Progenitor cell of endocrine pancreas (in vitro differentiated cells): ENCODE results near the gene DENND1A. TPM values are rescaled to one million over a fixed set of nuclear protein-coding genes. Genes with fewer than 3 reads are reported as not detected.
"Not testable (repeated sequence)": the region's sequence is repeated elsewhere in the genome, so short reads cannot be mapped to it uniquely, and the experiment has no call there.

Source experiments
- DNase-seq: peaks from one replicate; pipeline ENCODE4 v3.0.0; 2021; ENCODE audit warnings: low spot score; ENCODE audit not compliant: unreplicated experiment
- H3K27ac Mint-ChIP-seq: 2 replicates; pipeline ENCODE4 v1.8.0; 2021; ENCODE audit warnings: mild to moderate bottlenecking, moderate library complexity, mixed read lengths
- H3K27me3 Mint-ChIP-seq: 2 replicates; pipeline ENCODE4 v1.8.0; 2021; ENCODE audit warnings: mixed read lengths
- H3K36me3 Mint-ChIP-seq: 2 replicates; pipeline ENCODE4 v1.8.0; 2022; ENCODE audit warnings: mixed read lengths; ENCODE audit not compliant: insufficient read depth
- H3K4me1 Mint-ChIP-seq: 2 replicates; pipeline ENCODE4 v1.8.0; 2021; ENCODE audit warnings: low read depth, mixed read lengths
- H3K4me3 Mint-ChIP-seq: 2 replicates; pipeline ENCODE4 v1.8.0; 2021; ENCODE audit warnings: low read depth, mild to moderate bottlenecking, moderate library complexity, mixed read lengths
- H3K9me3 Mint-ChIP-seq: 2 replicates; pipeline ENCODE4 v1.8.0; 2021; ENCODE audit warnings: low read depth, mixed read lengths
- total RNA-seq: library from RNA; stranded (reverse); gene quantifications from 2 replicates; pipeline ENCODE4 v1.2.1, GENCODE V29; 2021
- TF ChIP-seq, protein P1 (sequence below): fragments of 200-600 bp; sonication (generic); IDR thresholded peaks from one replicate; pipeline ENCODE4 v1.5.0; 2021; ENCODE audit warnings: antibody characterized with exemption, mild to moderate bottlenecking; ENCODE audit not compliant: unreplicated experiment

Gene DENND1A
- total RNA-seq, 1 donor from 2014 or later, result 20.1 TPM

DNA sequence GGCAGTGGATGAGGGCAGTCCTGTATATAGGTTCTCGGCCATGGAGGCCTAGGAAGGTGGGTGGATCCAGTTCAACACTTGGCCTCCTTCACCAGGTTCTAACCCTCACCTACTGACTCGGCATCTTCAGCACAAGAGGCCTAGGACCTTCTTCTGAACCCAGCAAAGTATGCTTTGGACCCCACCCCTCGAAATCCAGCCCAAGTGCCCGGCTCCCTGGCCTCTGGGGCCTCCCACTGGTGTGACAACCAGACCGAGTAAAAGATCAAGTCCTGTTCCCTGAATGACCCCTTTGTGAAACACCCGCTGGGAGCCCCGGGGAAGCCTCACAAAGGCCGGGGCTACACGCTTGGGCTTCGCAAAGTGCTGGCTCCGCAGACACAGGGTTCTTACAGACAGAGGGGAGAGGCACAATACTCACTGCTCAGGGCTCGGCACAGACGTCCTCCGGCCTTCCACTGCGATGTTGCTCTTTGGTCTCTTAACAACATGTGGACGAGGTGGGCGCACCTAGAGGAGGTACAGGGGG lies 526.9 kb downstream of the DENND1A start:
- H3K27me3 Mint-ChIP-seq, result peaks cover 21% of the 10 kb centered on the region
- H3K36me3 Mint-ChIP-seq, result no peaks in the 10 kb centered on the region
- no peak overlapping the region for H3K27ac Mint-ChIP-seq
- H3K4me3 Mint-ChIP-seq, result no peak overlapping the region
- no peak for DNase-seq
- peaks cover 8% of the 10 kb centered on the region for H3K4me1 Mint-ChIP-seq
- TF ChIP-seq, protein P1, sequence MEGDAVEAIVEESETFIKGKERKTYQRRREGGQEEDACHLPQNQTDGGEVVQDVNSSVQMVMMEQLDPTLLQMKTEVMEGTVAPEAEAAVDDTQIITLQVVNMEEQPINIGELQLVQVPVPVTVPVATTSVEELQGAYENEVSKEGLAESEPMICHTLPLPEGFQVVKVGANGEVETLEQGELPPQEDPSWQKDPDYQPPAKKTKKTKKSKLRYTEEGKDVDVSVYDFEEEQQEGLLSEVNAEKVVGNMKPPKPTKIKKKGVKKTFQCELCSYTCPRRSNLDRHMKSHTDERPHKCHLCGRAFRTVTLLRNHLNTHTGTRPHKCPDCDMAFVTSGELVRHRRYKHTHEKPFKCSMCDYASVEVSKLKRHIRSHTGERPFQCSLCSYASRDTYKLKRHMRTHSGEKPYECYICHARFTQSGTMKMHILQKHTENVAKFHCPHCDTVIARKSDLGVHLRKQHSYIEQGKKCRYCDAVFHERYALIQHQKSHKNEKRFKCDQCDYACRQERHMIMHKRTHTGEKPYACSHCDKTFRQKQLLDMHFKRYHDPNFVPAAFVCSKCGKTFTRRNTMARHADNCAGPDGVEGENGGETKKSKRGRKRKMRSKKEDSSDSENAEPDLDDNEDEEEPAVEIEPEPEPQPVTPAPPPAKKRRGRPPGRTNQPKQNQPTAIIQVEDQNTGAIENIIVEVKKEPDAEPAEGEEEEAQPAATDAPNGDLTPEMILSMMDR, result no peak
- no peaks in the 10 kb centered on the region for H3K9me3 Mint-ChIP-seq

DNA sequence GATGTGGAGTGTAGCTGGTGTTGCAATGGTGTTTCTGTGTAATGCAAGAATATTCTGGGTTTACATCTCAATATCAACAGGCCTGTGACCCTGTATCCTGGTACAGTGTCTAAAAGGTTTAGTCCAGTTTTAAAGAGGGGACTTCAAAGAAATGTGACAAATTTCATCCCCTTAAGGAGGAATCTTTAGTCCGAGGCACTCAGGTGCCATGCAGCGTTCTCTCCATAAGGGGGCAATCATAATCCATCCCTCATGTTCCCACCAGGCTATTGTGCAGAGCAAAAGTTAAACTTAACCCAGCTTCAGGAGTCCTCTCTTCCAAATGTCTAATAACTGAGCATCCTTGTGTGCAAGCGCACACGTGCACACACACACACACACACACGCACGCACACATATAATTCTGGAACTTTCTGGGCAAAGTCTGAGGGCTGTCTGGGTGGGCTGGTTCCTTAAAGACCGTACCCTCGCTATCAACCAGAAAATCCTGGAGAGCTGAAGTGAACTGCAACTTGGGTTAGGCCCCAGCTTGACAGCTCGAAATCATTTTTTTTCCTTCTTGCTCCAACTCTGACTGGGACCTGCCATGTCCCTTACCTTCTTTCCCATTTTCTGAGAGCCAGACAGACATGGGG lies 527.9 kb downstream of the DENND1A start:
- Mint-ChIP-seq H3K4me1 (peaks cover 6% of the 10 kb centered on the region), H3K27me3 (peaks cover 16% of the 10 kb centered on the region), H3K36me3 (no peaks in the 10 kb centered on the region), H3K9me3 (no peaks in the 10 kb centered on the region), H3K27ac (no peak overlapping the region), H3K4me3 (no peak overlapping the region)
- peak; percentile 27 for DNase-seq
- TF ChIP-seq, protein P1, result peak; percentile 85

- H3K27ac Mint-ChIP-seq, result no peak overlapping the region
- no peaks in the 10 kb centered on the region for H3K36me3 Mint-ChIP-seq
- no peaks in the 10 kb centered on the region for H3K9me3 Mint-ChIP-seq
- H3K4me3 Mint-ChIP-seq, result no peak overlapping the region
- no peaks in the 10 kb centered on the region for H3K4me1 Mint-ChIP-seq
- no peak for DNase-seq
- H3K27me3 Mint-ChIP-seq, result peaks cover 9% of the 10 kb centered on the region
- TF ChIP-seq, protein P1, result no peak
Observed at GRCh38 chr9:123400926-123401503, 528.9 kb downstream of the DENND1A start.

- no peak for DNase-seq
- H3K36me3 Mint-ChIP-seq, result no peaks in the 10 kb centered on the region
- H3K4me3 Mint-ChIP-seq, result no peak overlapping the region
- H3K9me3 Mint-ChIP-seq, result no peaks in the 10 kb centered on the region
- TF ChIP-seq, protein P1, result peak; percentile 57
- no peak overlapping the region for H3K27ac Mint-ChIP-seq
- H3K4me1 Mint-ChIP-seq, result no peaks in the 10 kb centered on the region
- peaks cover 9% of the 10 kb centered on the region for H3K27me3 Mint-ChIP-seq
Observed at GRCh38 chr9:123399803-123400378, 530.0 kb downstream of the DENND1A start.

- H3K4me3 Mint-ChIP-seq, DNase-seq, H3K27me3 Mint-ChIP-seq, H3K27ac Mint-ChIP-seq, H3K4me1 Mint-ChIP-seq, H3K9me3 Mint-ChIP-seq, H3K36me3 Mint-ChIP-seq: not testable (repeated sequence)
Observed at GRCh38 chr9:123398938-123399337, 531.0 kb downstream of the DENND1A start.
